GM19351 (cell line): ENCODE data around the gene ZNF485.
"Not testable (repeated sequence)": the region's sequence is repeated elsewhere in the genome, so short reads cannot be mapped to it uniquely, and the experiment has no call there.

Source experiments
- ATAC-seq: cut with Tn5 transposase; IDR thresholded peaks from one replicate; pipeline ENCODE4 v1.9.1; 2021; ENCODE audit warnings: mild to moderate bottlenecking, moderate library complexity; ENCODE audit not compliant: unreplicated experiment

Gene ZNF485

GRCh38 chr10:43601576-43601975 is 4.7 kb upstream of the ZNF485 start:
- not testable (repeated sequence) for ATAC-seq

- ATAC-seq: peak; percentile 7
Observed at GRCh38 chr10:43605850-43606322, 352 bp upstream of the ZNF485 start.

GRCh38 chr10:43607199-43607573 is 948 bp downstream of the ZNF485 start:
- no peak for ATAC-seq

GRCh38 chr10:43610636-43611035 is 4.4 kb downstream of the ZNF485 start:
- no peak for ATAC-seq

- no peak for ATAC-seq
Observed at GRCh38 chr10:43616697-43617370, 10.6 kb downstream of the ZNF485 start.

GRCh38 chr10:43619368-43619767 is 13.1 kb downstream of the ZNF485 start:
- ATAC-seq: no peak

- no peak for ATAC-seq
Observed at GRCh38 chr10:43622038-43622437, 15.8 kb downstream of the ZNF485 start.

- no peak for ATAC-seq
Observed at GRCh38 chr10:43623351-43623750, 17.1 kb downstream of the ZNF485 start.

- ATAC-seq: no peak
Observed at GRCh38 chr10:43627942-43628341, 21.7 kb downstream of the ZNF485 start.

GRCh38 chr10:43628956-43629355 is 22.7 kb downstream of the ZNF485 start:
- ATAC-seq: no peak

GRCh38 chr10:43635816-43636215 is 29.6 kb downstream of the ZNF485 start:
- ATAC-seq: not testable (repeated sequence)

GRCh38 chr10:43640603-43641002 is 34.4 kb downstream of the ZNF485 start:
- no peak for ATAC-seq

- ATAC-seq: no peak
Observed at GRCh38 chr10:43644252-43644651, 38.0 kb downstream of the ZNF485 start.

GRCh38 chr10:43645866-43646265 is 39.6 kb downstream of the ZNF485 start:
- ATAC-seq: no peak

- ATAC-seq: no peak
Observed at GRCh38 chr10:43647576-43647975, 41.3 kb downstream of the ZNF485 start.

- ATAC-seq: no peak
Observed at GRCh38 chr10:43648095-43648397, 41.8 kb downstream of the ZNF485 start.

- ATAC-seq: peak; percentile 97
Observed at GRCh38 chr10:43648398-43649184, 42.4 kb downstream of the ZNF485 start, which contains the start of gene ZNF32. Gene ZNF32 (minus strand): TSS chr10:43648881. CDS start chr10:43646133, 2,748 bp downstream.

GRCh38 chr10:43649185-43649523 is 42.9 kb downstream of the ZNF485 start:
- peak; percentile 0 for ATAC-seq

GRCh38 chr10:43653746-43654145 is 47.5 kb downstream of the ZNF485 start:
- ATAC-seq: no peak

GRCh38 chr10:43655311-43655710 is 49.1 kb downstream of the ZNF485 start:
- no peak for ATAC-seq

- no peak for ATAC-seq
Observed at GRCh38 chr10:43658227-43658626, 52.0 kb downstream of the ZNF485 start.

- ATAC-seq: no peak
Observed at GRCh38 chr10:43665054-43665453, 58.8 kb downstream of the ZNF485 start.
